DMS153 (cell line): ENCODE data around the gene SRC.

Experiments used
- DNase-seq: peaks from one replicate; lab custom pipeline; 2025; lab: John Stamatoyannopoulos, UW

Gene SRC

DNA sequence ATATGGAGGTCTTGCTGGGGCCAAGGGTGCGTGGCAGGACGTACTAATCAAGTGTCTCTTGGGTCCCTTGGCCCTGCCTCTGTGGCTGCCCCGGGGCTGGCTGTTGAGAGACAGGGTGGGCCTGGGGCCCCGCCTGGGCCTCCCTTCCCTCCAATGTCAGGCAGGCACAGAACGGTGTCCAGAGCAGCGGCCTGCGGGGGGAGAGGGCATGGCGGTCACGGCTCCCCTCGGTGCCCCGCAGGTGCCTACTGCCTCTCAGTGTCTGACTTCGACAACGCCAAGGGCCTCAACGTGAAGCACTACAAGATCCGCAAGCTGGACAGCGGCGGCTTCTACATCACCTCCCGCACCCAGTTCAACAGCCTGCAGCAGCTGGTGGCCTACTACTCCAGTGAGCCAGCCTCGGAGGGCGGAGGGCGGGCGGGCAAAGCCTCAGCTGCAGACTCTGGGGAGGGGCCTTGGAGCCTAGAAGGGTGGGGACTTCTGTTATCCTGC lies 50.0 kb downstream of the SRC start:
- DNase-seq = peak; percentile 73

- peak; percentile 73 for DNase-seq
These were observed 50.6 kb downstream of the SRC start for GRCh38 chr20:37396416-37397075.

DNA sequence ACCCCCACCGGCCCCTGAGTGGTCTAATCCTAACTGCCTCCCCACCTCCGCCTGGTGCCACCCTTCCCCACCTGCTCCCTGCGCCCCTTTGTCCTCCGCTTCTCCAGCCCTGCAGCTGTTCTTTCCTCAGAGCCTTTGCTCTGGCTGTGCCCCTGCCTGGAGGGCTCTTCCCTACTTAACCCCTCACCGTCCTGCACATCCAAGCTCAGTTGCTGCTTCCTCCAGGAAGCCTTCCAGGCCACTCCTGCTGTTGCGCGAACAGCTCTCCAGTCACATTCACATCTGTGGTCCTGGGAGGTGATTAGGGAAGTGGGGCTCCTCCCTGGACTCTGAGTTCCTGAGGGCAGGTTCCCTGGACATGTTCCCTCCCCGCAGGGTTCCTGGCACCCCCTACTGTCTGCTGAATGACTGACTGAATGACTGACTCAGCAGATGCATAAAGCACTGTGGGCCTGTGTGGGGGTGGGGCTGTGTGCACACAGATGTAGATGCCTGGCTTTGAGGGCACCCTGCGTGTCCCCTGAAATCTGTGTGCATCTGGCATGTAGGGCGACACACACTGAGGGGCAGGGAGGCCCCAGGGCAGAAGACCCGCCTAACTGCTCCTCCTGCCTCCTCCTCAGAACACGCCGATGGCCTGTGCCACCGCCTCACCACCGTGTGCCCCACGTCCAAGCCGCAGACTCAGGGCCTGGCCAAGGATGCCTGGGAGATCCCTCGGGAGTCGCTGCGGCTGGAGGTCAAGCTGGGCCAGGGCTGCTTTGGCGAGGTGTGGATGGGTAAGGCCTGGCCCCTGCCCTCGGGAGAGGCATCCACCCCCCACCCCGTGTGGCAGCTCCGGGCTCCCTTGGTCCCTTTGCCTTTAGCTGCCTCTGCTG lies 51.4 kb downstream of the SRC start:
- DNase-seq = no peak

- no peak for DNase-seq
These were observed 52.2 kb downstream of the SRC start for GRCh38 chr20:37397954-37398749.

DNA sequence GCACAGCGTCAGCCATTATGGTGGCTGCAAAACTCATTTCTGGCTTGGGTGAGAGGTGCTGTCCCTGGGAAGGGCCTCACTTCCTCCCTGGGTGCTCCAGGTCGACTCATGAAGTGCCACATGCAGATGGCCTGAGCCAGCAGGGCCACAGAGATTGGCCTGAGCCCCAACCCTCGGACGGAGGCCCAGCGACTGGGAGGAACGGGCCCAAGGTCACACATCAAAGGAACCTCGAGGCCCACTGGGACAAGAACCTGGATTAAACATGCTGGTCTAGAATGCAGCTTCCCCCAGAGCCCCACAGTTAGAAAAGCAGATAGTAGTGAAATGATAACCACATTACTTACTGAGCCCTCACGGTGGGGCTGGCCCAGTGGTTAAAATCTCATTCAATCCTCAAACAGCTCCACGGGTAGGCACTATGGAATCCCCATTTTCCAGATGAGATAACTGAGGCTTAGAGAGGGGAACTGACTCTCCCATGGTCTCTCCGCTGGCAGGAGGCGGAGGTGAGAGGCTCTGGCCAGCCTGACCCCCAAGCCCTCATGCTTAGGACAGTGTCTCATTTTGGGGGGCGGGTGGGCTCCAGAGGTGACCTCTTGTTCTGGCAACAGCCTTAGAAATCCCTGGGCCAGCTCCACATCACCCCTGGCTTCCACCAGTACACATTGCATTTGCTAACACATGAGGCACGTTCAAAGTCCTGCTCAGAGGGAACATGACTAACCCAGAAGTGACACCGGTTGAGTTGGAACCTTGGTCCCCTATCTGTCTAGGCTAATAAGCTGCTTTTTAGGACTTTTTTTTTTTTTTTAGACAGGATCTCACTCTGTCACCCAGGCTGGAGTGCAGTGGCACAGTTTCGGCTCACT lies 53.0 kb downstream of the SRC start:
- no peak for DNase-seq

DNA sequence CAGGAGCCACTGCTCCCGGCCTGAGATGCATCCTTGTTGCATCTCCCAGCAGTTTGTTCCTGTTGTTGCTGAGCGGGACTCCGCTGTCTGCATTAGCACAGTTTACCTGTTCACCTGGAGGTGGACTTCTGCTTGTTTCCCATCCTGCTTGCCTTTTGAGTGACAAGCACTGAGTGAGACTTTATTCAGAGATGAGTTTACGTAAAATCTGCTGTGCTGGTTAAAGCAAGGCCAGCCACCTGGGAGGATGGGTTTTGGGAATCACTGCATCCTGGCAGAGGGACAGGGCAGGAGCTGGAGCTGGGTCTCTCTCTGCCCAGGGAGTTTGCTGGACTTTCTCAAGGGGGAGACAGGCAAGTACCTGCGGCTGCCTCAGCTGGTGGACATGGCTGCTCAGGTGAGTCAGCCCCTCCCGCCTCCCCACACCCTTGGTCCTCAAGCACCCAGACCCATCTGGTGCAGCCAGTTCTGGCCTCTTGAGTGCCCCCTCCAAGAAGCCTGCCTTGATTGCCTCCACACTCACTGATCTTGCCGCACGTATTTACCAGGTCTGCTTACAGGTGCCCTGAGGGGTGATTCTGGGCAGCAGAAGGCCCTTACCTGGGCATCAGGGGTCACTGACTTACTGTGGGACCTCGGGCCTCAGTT lies 55.5 kb downstream of the SRC start:
- no peak for DNase-seq

- no peak for DNase-seq
These were observed 56.2 kb downstream of the SRC start for GRCh38 chr20:37401930-37402675.

GRCh38 chr20:37403107-37404033 lies 57.4 kb downstream of the SRC start:
- no peak for DNase-seq

GRCh38 chr20:37404461-37404890 lies 58.5 kb downstream of the SRC start:
- no peak for DNase-seq

DNA sequence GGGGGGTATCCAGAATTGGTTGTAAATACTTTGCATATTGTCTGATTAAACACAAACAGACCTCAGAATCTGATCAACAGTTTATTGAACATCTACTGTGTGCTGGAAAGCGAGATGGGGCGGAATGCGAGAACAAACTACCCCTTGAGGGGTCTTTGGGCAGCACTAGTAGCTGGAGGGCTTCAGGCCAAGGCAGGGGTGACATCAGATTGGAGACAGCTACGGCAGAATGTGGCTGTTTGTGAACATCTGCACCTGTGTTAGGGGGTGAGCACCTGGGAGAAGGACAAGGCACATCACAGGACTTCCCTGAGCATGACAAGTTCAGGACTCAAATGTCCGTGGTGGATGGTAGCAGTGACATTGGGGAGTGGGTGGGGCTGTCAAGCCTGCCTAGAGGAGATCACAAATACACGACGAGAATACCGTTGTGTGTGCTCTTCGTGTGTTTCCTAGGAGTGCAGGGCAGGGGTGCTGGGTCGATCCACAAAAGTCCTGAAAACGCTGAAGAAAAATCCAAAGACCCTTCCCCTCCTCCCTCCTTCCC lies 59.5 kb downstream of the SRC start:
- DNase-seq = no peak

- DNase-seq = no peak
These were observed 60.4 kb downstream of the SRC start for GRCh38 chr20:37406010-37406998.

- DNase-seq = no peak
These were observed 61.2 kb downstream of the SRC start for GRCh38 chr20:37407019-37407566.

DNA sequence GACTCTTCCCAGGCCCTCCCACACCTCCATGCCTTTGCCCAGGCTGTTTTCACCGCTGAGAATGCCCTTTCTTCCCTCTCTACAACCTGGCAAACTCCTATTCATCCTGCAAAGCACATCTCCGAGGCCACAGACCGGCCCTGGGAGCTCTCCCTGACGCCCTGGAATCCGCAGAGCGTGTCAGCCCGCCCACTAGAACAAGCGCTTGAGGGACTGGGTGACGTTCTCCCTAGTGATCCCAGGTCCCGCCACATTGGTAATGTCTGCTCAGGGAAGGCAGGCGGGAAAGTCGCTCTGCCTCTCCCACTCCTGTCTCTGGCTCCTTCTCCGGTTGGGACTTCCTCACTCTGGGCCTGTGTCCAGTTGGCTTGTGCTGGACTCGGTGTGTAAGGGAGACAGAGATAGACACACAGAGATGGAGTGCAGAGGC lies 61.6 kb downstream of the SRC start:
- no peak for DNase-seq

DNA sequence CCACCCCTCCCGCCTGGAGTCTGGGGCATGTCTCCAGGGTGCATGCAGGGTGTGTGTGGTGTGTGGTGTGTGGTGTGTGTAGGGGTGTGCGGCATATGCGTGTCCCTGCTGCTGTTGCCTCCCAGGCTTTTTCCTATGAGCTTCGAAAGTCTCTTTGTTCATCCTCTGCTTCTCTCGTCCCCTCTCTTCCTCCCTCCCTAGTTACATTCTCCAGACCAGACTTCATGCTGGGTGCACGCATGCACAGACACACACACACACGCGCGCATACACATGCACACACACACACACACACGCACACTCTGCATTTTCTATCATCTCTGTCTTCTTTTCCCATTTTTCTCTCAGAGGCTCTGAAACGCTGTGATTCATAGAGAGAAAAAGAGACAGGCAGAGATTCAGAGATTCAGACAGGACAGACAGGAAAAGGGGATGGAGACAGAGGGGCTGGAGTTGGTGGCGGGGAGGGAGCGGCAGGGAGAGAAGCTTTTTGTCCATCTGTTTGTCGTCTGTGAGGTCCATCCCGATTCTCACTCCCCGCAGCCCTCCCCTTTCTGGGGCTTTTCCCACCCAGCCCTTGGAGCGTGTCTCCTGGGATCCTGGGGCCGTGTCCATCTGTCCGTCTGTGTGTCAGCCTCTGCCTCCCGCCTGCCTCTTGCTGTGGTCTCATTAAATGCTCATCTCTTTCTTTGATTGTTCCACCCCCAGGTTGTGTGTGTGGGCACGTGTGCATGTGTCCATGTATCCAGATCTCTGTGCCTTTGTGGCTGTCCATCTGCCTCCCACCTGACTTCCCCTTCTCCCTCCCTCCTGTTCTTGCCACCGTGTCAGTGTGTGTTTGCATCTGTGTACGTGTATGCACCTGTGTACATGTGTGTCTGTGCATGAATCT lies 62.6 kb downstream of the SRC start:
- no peak for DNase-seq

- DNase-seq = peak; percentile 18
These were observed 65.7 kb downstream of the SRC start for GRCh38 chr20:37411408-37412219.
